IMR-90 (cell line): ENCODE results near the gene KCTD16. TPM values are rescaled to one million over a fixed set of nuclear protein-coding genes. Genes with fewer than 3 reads are reported as not detected.

Experiments
- ATAC-seq: fragments of 200-7000 bp; cut with Tn5 transposase; 2 replicates; pipeline ENCODE4 v1.9.1; 2020; ENCODE audit warnings: low read depth, mild to moderate bottlenecking, moderate library complexity
- BruUV-seq: library from RNA; stranded (reverse); fragments of 400-500 nt; replicated peaks from 2 replicates; lab custom pipeline; 2021; lab: Mats Ljungman, UMichigan
- CTCF ChIA-PET: fragments of 300-600 bp; formaldehyde crosslinking; extraction: SDS; loops from one replicate; lab custom pipeline; 2021; ENCODE audit warnings: antibody characterized with exemption; lab: Yijun Ruan, JAX
- POLR2A ChIA-PET: fragments of 300-600 bp; sonication (Branson Sonifier 250); formaldehyde crosslinking; loops from one replicate; lab custom pipeline; 2022; ENCODE audit warnings: antibody characterized with exemption; ENCODE audit not compliant: unreplicated experiment; lab: Charles Lee
- DNase-seq: peaks from one replicate; pipeline ENCODE4 v3.0.0; 2013
- H2AFZ ChIP-seq: replicated peaks from 2 replicates; pipeline ENCODE3; 2013; ENCODE audit warnings: low read length, mild to moderate bottlenecking; ENCODE audit not compliant: poor library complexity
- H2AK5ac ChIP-seq: 2 replicates; pipeline ENCODE4 v1.6.1; 2013; ENCODE audit warnings: low read depth, low read length, inconsistent platforms
- H2AK9ac ChIP-seq: replicated peaks from 2 replicates; pipeline ENCODE3; 2013; ENCODE audit warnings: mild to moderate bottlenecking, low read depth, low read length, moderate library complexity; ENCODE audit not compliant: poor library complexity
- H2BK120ac ChIP-seq: 2 replicates; pipeline ENCODE4 v1.6.1; 2013; ENCODE audit warnings: low read depth, low read length, inconsistent platforms
- H2BK15ac ChIP-seq: 3 replicates; pipeline ENCODE4 v1.6.1; 2013; ENCODE audit warnings: low read depth, low read length, inconsistent platforms
- H2BK20ac ChIP-seq: 2 replicates; pipeline ENCODE4 v1.6.1; 2013; ENCODE audit warnings: low read depth, mild to moderate bottlenecking, inconsistent platforms, low read length, moderate library complexity
- H2BK5ac ChIP-seq: 2 replicates; pipeline ENCODE4 v1.6.1; 2013; ENCODE audit warnings: mild to moderate bottlenecking, low read depth, low read length, inconsistent platforms; ENCODE audit not compliant: poor library complexity, severe bottlenecking
- H3K14ac ChIP-seq: replicated peaks from 2 replicates; pipeline ENCODE4 v1.6.1; 2013; ENCODE audit warnings: low read depth, low read length, inconsistent platforms
- H3K18ac ChIP-seq: 2 replicates; pipeline ENCODE4 v1.6.1; 2013; ENCODE audit warnings: low read depth, low read length, control low read depth
- H3K23ac ChIP-seq: 2 replicates; pipeline ENCODE4 v1.6.1; 2013; ENCODE audit warnings: low read depth, low read length, inconsistent platforms
- H3K27ac ChIP-seq: 2 replicates; pipeline ENCODE4 v1.5.1; 2013; ENCODE audit warnings: mild to moderate bottlenecking, control low read depth, low read length; ENCODE audit not compliant: insufficient read depth
- H3K27me3 ChIP-seq: 2 replicates; pipeline ENCODE4 v1.6.1; 2013; ENCODE audit warnings: low read length; ENCODE audit not compliant: control insufficient read depth, insufficient read depth
- H3K36me3 ChIP-seq: 2 replicates; pipeline ENCODE4 v1.6.1; 2013; ENCODE audit warnings: low read length, mixed read lengths; ENCODE audit not compliant: control insufficient read depth, insufficient read depth
- H3K4ac ChIP-seq: 2 replicates; pipeline ENCODE4 v1.6.1; 2013; ENCODE audit warnings: low read depth, low read length, inconsistent platforms
- H3K4me1 ChIP-seq: 2 replicates; pipeline ENCODE4 v1.6.1; 2013; ENCODE audit warnings: low read length, mixed read lengths; ENCODE audit not compliant: control insufficient read depth, insufficient read depth
- H3K4me2 ChIP-seq: 2 replicates; pipeline ENCODE4 v1.6.1; 2013; ENCODE audit warnings: low read depth, mild to moderate bottlenecking, control low read depth, low read length, moderate library complexity
- H3K4me3 ChIP-seq: 2 replicates; pipeline ENCODE4 v1.5.1; 2013; ENCODE audit warnings: low read depth, mild to moderate bottlenecking, control low read depth, low read length, moderate library complexity; ENCODE audit not compliant: insufficient read depth
- H3K56ac ChIP-seq: 2 replicates; pipeline ENCODE4 v1.6.1; 2013; ENCODE audit warnings: low read length, inconsistent platforms; ENCODE audit not compliant: insufficient read depth; ENCODE audit errors: extremely low read depth
- H3K79me1 ChIP-seq, 2 experiments: 2 replicates each; pipeline ENCODE4 v1.6.1; 2013; ENCODE audit warnings: low read length in 2 of 2, inconsistent platforms in 1 of 2, low read depth in 1 of 2
- H3K9ac ChIP-seq: 2 replicates; pipeline ENCODE4 v1.6.1; 2013; ENCODE audit warnings: low read depth, low read length, control low read depth
- H3K9me1 ChIP-seq: 2 replicates; pipeline ENCODE4 v1.6.1; 2013; ENCODE audit warnings: low read length, inconsistent platforms; ENCODE audit not compliant: insufficient read depth
- H3K9me3 ChIP-seq: 2 replicates; pipeline ENCODE4 v1.6.1; 2013; ENCODE audit warnings: low read length; ENCODE audit not compliant: control insufficient read depth, insufficient read depth
- H4K20me1 ChIP-seq: 2 replicates; pipeline ENCODE4 v1.6.1; 2013; ENCODE audit warnings: low read length, inconsistent platforms; ENCODE audit not compliant: insufficient read depth
- H4K5ac ChIP-seq: 2 replicates; pipeline ENCODE4 v1.6.1; 2013; ENCODE audit warnings: mild to moderate bottlenecking, low read depth, low read length, control low read depth
- H4K8ac ChIP-seq, 2 experiments: 2 replicates each; pipeline ENCODE4 v1.6.1; 2013; ENCODE audit warnings: low read depth in 2 of 2, low read length in 2 of 2, control low read depth in 1 of 2, inconsistent platforms in 1 of 2
- H4K91ac ChIP-seq: 2 replicates; pipeline ENCODE4 v1.6.1; 2013; ENCODE audit warnings: low read depth, low read length, inconsistent platforms; ENCODE audit not compliant: insufficient read depth
- BHLHE40 ChIP-seq: fragments of 150-350 bp; IDR thresholded peaks from 2 replicates; pipeline ENCODE4 v1.6.1; 2016; ENCODE audit warnings: mild to moderate bottlenecking, low read depth, low read length
- CEBPB ChIP-seq: IDR thresholded peaks from 2 replicates; pipeline ENCODE4 v1.6.1; 2012; ENCODE audit warnings: low read depth, low read length, improper control_type of control experiment
- CHD1 ChIP-seq: IDR thresholded peaks from 2 replicates; pipeline ENCODE4 v1.6.1; 2012; ENCODE audit warnings: low read depth, low read length, improper control_type of control experiment
- CTCF ChIP-seq: conservative IDR thresholded peaks from 2 replicates; pipeline ENCODE4 v1.5.1; 2012; ENCODE audit warnings: mild to moderate bottlenecking, low read depth, low read length, improper control_type of control experiment
- ELK1 ChIP-seq: fragments of 150-350 bp; IDR thresholded peaks from 2 replicates; pipeline ENCODE4 v1.6.1; 2016; ENCODE audit warnings: low read depth, mild to moderate bottlenecking, low read length, moderate library complexity, borderline replicate concordance
- FOS ChIP-seq: fragments of 150-350 bp; IDR thresholded peaks from 2 replicates; pipeline ENCODE4 v1.6.1; 2016; ENCODE audit warnings: low read depth, low read length
- MAFK ChIP-seq: IDR thresholded peaks from 2 replicates; pipeline ENCODE4 v1.6.1; 2012; ENCODE audit warnings: low read depth, low read length, improper control_type of control experiment
- MAZ ChIP-seq: IDR thresholded peaks from 2 replicates; pipeline ENCODE4 v1.6.1; 2012; ENCODE audit warnings: low read depth, mild to moderate bottlenecking, low read length, improper control_type of control experiment, moderate library complexity, borderline replicate concordance
- NFE2L2 ChIP-seq: fragments of 150-350 bp; IDR thresholded peaks from 2 replicates; pipeline ENCODE4 v1.6.1; 2016; ENCODE audit warnings: low read depth, mild to moderate bottlenecking, low read length
- POLR2A ChIP-seq: IDR thresholded peaks from 2 replicates; pipeline ENCODE4 v1.6.1; 2012; ENCODE audit warnings: mild to moderate bottlenecking, low read depth, low read length
- RAD21 ChIP-seq: IDR thresholded peaks from 2 replicates; pipeline ENCODE4 v1.6.1; 2012; ENCODE audit warnings: low read length, improper control_type of control experiment
- RCOR1 ChIP-seq: IDR thresholded peaks from 2 replicates; pipeline ENCODE4 v1.6.1; 2012; ENCODE audit warnings: mild to moderate bottlenecking, low read length, improper control_type of control experiment; ENCODE audit not compliant: insufficient replicate concordance
- RFX5 ChIP-seq: IDR thresholded peaks from 2 replicates; pipeline ENCODE4 v1.8.0; 2012; ENCODE audit warnings: low read depth, mild to moderate bottlenecking, low read length, moderate library complexity
- SMC3 ChIP-seq: fragments of 150-350 bp; IDR thresholded peaks from 2 replicates; pipeline ENCODE4 v1.6.1; 2016; ENCODE audit warnings: low read depth, mild to moderate bottlenecking, antibody characterized with exemption, low read length, moderate library complexity
- USF2 ChIP-seq: fragments of 150-350 bp; IDR thresholded peaks from 2 replicates; pipeline ENCODE4 v1.6.1; 2017; ENCODE audit warnings: mild to moderate bottlenecking, antibody characterized with exemption, low read length, low read depth
- WGBS, 2 experiments: methylation state at CpG; one replicate each; pipeline versions ENCODE4 v1.1.5 to v1.1.7; 2013; ENCODE audit warnings: missing lambda C conversion rate in 2 of 2; ENCODE audit not compliant: insufficient read length in 1 of 2; ENCODE audit errors: extremely low coverage in 2 of 2; 5-methylcytosine and 5-hydroxymethylcytosine counted together
- dilution Hi-C: fragments of 300-500 bp; cut with HindIII; formaldehyde crosslinking; loops from one replicate; pipeline ENCODE4 v1.14.3; 2018; ENCODE audit warnings: low sequenced_read_pairs; ENCODE audit not compliant: unreplicated experiment
- in situ Hi-C: fragments of 300-500 bp; cut with MboI; formaldehyde crosslinking; loops from 3 replicates; pipeline ENCODE4 v1.14.3; 2019; ENCODE audit warnings: low sequenced_read_pairs, inconsistent platforms, mixed read lengths
- intact Hi-C: fragments of 100-400 bp; cut with micrococcal nuclease; formaldehyde crosslinking; loops from 2 replicates; pipeline ENCODE4 v1.10.0; 2022
- polyA plus RNA-seq, 3 experiments: library from polyadenylated mRNA; depleted of rRNA; stranded (reverse); fragments of >200 nt; gene quantifications; 2 replicates each; pipeline ENCODE4 v1.2.3, GENCODE V29; 2012; ENCODE audit warnings: low replicate concordance in 1 of 3
- total RNA-seq: library from RNA; depleted of rRNA; stranded (reverse); fragments of >200 nt; gene quantifications from 2 replicates; pipeline ENCODE4 v1.2.3, GENCODE V29; 2012

Gene KCTD16
- total and polyA plus RNA-seq, 2 of the 4 experiments (the other 2 are of a cell fraction): 0.43 to 1.1 TPM

GRCh38 chr5:144472221-144472620, 301.5 kb downstream of the KCTD16 start:
- H3K18ac ChIP-seq: no peak overlapping the region
- H2BK5ac ChIP-seq: no peak overlapping the region
- H3K56ac ChIP-seq: no peak overlapping the region
- no peak overlapping the region for H2BK20ac ChIP-seq
- H2AK5ac ChIP-seq: no peak overlapping the region
- H4K20me1 ChIP-seq: no peaks in the 10 kb centered on the region
- no peaks in the 10 kb centered on the region for H3K79me1 ChIP-seq
- no peaks in the 10 kb centered on the region for H3K27me3 ChIP-seq
- ChIA-PET CTCF (no interaction called here), POLR2A (no interaction called here)
- H3K4me2 ChIP-seq: no peak overlapping the region
- no TSS peak for BruUV-seq
- DNase-seq (no peak), ATAC-seq (no peak)
- H3K36me3 ChIP-seq: no peaks in the 10 kb centered on the region
- TF ChIP-seq BHLHE40 (no peak), CTCF (no peak), ELK1 (no peak), FOS (no peak), MAFK (no peak), NFE2L2 (no peak), USF2 (no peak), RAD21 (no peak), MAZ (no peak), CHD1 (no peak), RFX5 (no peak), CEBPB (no peak), POLR2A (no peak), RCOR1 (no peak), SMC3 (no peak)
- H3K14ac ChIP-seq: no peak overlapping the region
- no peak overlapping the region for H4K8ac ChIP-seq
- H4K91ac ChIP-seq: no peak overlapping the region
- no peak overlapping the region for H3K23ac ChIP-seq
- no peak overlapping the region for H3K9ac ChIP-seq
- no CpG with 5 or more reads among the region's 2 CpGs for WGBS, 2 experiments
- H2AK9ac ChIP-seq: no peak overlapping the region
- dilution Hi-C loops: no loop called here
- intact Hi-C loops: no loop called here
- H2BK15ac ChIP-seq: no peak overlapping the region
- H3K4me1 ChIP-seq: no peaks in the 10 kb centered on the region
- in situ Hi-C loops: no loop called here
- H3K4me3 ChIP-seq: no peak overlapping the region
- no peaks in the 10 kb centered on the region for H3K9me3 ChIP-seq
- no peak overlapping the region for H2AFZ ChIP-seq
- no peak overlapping the region for H2BK120ac ChIP-seq
- H3K27ac ChIP-seq: no peak overlapping the region
- H4K5ac ChIP-seq: no peak overlapping the region
- no peak overlapping the region for H3K4ac ChIP-seq
- H3K9me1 ChIP-seq: no peaks in the 10 kb centered on the region
